Effector memory CD4-positive, alpha-beta T cell (primary cell): ENCODE data around the gene FGD3.
A peak's percentile ranks its signal among the peaks of the same experiment; 100 is the strongest.
"Not testable (repeated sequence)": the region's sequence is repeated elsewhere in the genome, so short reads cannot be mapped to it uniquely, and the experiment has no call there.

ENCODE experiments used
- DNase-seq, 3 donors: peaks; one replicate each; pipeline ENCODE4 v3.0.0-alpha.2; 2020
- H3K27ac ChIP-seq: 2 replicates; pipeline ENCODE4 v1.7.0; 2013; ENCODE audit warnings: mild to moderate bottlenecking, low read length, moderate library complexity; ENCODE audit not compliant: insufficient read depth, poor library complexity, severe bottlenecking
- H3K27me3 ChIP-seq: replicated peaks from 2 replicates; pipeline ENCODE4 v1.7.0; 2013; ENCODE audit warnings: mild to moderate bottlenecking, low read length; ENCODE audit not compliant: insufficient read depth, control insufficient read depth, poor library complexity, severe bottlenecking
- H3K36me3 ChIP-seq: 2 replicates; pipeline ENCODE4 v1.7.0; 2013; ENCODE audit warnings: mild to moderate bottlenecking, low read length, moderate library complexity; ENCODE audit not compliant: control insufficient read depth, insufficient read depth
- H3K4me1 ChIP-seq: 2 replicates; pipeline ENCODE4 v1.7.0; 2013; ENCODE audit warnings: low read length, mild to moderate bottlenecking; ENCODE audit not compliant: control insufficient read depth, insufficient read depth, poor library complexity, severe bottlenecking
- H3K4me3 ChIP-seq: 2 replicates; pipeline ENCODE4 v1.7.0; 2013; ENCODE audit warnings: low read length, low read depth, mild to moderate bottlenecking; ENCODE audit not compliant: insufficient read depth, poor library complexity, severe bottlenecking
- H3K9me3 ChIP-seq: 2 replicates; pipeline ENCODE4 v1.7.0; 2013; ENCODE audit warnings: mild to moderate bottlenecking, low read length, moderate library complexity; ENCODE audit not compliant: control insufficient read depth
- total RNA-seq, 3 donors: gene quantifications; one replicate each; lab custom pipeline; 2026; lab: John Stamatoyannopoulos, UW

The FGD3 gene
- 234 to 312 (median 271) reads per million in 3 donors for total RNA-seq

DNA sequence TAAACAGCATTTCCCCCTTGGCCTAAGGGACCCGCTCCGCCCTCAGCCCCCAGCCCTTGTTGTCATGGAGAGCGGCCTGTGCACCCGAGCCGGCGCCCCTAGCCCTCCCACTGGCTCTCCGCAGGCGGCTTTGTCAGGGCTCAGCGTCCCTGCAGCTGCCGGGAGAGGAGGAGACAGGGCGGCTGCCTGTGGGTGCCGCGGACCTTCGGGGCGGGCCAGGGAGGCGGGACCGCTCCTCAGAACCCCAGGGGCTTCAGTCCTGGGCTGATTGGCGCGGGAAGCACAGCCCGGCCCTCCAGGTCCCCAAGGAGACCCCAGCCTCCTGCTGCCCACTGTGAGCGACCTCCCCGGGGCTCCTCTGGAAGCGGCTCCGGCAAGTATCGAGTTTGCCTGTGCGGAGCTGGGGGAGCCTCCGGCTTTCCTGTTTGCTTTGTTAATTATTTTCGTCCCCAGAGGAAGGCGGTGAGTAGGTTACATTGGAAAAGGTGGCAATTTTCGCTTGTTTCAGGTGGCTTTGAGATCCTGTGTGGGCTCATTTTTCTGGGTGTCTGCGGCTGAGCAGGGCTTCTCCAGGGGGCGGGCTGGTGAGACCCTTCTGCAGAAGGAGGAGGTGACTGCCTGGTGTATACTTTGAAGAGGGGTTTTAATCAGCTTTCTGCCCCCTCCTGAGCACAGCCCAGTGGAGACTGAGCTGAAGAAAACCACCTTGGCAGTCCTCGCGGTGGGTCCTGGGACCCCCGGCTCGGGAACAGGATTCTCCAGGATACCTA is at the start of gene FGD3:
TSS of gene FGD3 (plus strand) at position 256 of the 770 bp plus-strand sequence. CDS start 28,734 bp downstream, outside the sequence.
- peaks cover 51% of the 10 kb centered on the region for H3K4me1 ChIP-seq
- DNase-seq, result no peak
- H3K36me3 ChIP-seq, result no peaks in the 10 kb centered on the region
- no peaks in the 10 kb centered on the region for H3K9me3 ChIP-seq
- H3K4me3 ChIP-seq, result peak within 1 kb of the TSS; percentile 97
- peak within 1 kb of the TSS; percentile 72 for H3K27ac ChIP-seq
- no peaks in the 10 kb centered on the region for H3K27me3 ChIP-seq

DNA sequence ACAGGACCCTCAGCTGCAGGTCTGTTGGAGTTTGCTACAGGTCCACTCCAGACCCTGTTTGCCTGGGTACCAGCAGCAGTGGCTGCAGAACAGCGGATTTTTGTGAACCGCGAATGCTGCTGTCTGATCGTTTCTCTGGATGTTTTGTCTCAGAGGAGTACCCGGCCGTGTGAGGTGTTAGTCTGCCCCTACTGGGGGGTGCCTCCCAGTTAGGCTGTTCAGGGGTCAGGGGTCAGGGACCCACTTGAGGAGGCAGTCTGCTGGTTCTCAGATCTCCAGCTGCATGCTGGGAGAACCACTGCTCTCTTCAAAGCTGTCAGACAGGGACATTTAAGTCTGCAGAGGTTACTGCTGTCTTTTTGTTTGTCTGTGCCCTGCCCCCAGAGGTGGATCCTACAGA is 42.2 kb upstream of the FGD3 start:
- H3K9me3 ChIP-seq, H3K4me3 ChIP-seq, H3K4me1 ChIP-seq, H3K27ac ChIP-seq, H3K36me3 ChIP-seq, H3K27me3 ChIP-seq, DNase-seq: not testable (repeated sequence)

DNA sequence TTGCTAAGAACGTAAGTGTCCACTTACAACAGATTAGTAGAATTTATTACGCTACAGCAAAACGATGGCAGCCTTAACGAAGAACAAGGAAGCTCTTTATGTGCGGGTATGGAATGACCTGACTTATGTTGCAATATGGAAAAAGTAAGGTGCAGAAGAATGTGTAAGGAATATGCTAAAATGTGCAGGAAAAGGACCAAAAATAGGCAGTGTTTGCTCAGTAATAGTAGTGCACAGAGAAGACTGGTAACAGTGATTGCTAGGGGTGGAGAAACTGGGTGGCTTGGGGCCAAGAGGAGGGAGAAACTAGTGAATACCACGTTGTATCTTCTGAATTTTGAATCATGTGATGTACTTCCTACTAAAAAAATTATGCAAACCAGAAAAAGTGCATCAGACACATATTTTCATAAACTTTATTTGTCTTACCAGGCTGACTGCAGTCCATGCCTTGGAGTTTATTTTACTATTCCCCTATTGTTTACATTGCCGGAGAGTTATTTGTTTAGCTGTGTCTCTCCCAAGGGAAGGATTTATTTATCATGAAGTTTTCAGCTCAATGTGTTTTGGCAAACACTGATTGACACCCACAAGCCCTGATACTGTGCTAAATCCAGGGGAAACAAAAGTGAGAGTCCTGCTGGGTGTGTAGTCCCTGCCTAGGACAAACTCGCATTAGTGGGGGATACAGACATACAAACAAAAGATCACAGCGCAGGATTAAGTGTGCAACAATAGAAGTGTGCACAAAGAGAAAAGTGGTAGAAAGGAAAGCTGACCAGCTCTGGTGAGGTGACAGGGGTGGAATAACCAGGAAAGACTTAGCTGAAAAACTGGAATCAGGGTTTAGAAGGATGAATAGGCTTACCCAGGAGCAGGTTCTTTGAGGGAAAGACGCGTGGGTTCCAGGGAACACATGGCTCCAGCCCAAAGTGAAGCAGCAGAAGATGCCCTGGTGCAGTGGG is 35.5 kb upstream of the FGD3 start:
- Histone ChIP-seq H3K36me3 (no peaks in the 10 kb centered on the region), H3K27ac (no peak overlapping the region), H3K4me3 (no peak overlapping the region), H3K27me3 (no peaks in the 10 kb centered on the region), H3K4me1 (no peaks in the 10 kb centered on the region), H3K9me3 (no peaks in the 10 kb centered on the region)
- no peak for DNase-seq

- H3K4me3 ChIP-seq, result no peak overlapping the region
- H3K27ac ChIP-seq, result no peak overlapping the region
- no peaks in the 10 kb centered on the region for H3K36me3 ChIP-seq
- no peaks in the 10 kb centered on the region for H3K27me3 ChIP-seq
- H3K9me3 ChIP-seq, result no peaks in the 10 kb centered on the region
- DNase-seq, result no peak
- no peaks in the 10 kb centered on the region for H3K4me1 ChIP-seq
Observed at GRCh38 chr9:92917176-92917800, 30.0 kb upstream of the FGD3 start.

DNA sequence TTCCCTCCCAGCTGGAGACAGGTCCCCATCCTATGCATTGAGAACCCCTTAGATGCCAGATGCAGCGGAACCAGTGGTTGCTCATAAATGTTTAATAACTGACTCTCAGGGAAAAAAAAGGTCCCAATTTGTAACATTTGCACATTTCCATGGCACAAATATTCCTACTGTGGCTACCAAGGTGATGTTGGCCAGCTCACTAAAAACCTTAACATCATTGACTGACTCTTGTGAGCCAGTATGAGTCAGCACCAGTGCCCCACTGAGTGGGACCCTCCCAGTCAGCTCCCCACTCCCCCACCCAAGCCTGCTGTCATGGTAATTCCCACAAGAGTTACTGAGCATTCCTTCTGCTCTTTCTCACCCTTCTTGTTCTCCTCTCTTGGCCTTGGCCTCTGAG is 26.9 kb upstream of the FGD3 start:
- H3K4me3 ChIP-seq, result no peak overlapping the region
- H3K4me1 ChIP-seq, result no peaks in the 10 kb centered on the region
- H3K27me3 ChIP-seq, result no peaks in the 10 kb centered on the region
- H3K27ac ChIP-seq, result no peak overlapping the region
- H3K36me3 ChIP-seq, result no peaks in the 10 kb centered on the region
- no peak for DNase-seq
- no peaks in the 10 kb centered on the region for H3K9me3 ChIP-seq

DNA sequence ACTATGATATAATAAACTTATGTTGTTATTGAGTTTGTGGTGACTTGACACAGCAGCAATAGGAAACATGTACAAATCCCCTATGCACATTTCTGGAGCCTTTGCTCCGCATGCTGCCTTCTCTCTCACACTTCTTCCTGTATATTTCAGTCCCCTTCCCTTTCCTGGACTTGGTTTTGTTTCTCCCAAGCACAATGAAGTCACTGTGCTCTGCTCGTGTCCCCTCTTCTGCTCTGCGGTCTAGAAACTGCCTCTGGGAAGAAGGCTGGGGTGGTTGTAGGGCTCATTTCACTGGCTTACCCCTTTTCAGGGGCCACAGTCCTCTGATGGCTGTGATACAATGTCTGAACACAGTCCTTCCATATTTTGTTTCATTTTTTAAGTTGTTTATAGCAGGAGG is 15.7 kb upstream of the FGD3 start:
- Histone ChIP-seq H3K4me1 (no peaks in the 10 kb centered on the region), H3K9me3 (no peaks in the 10 kb centered on the region), H3K36me3 (no peaks in the 10 kb centered on the region), H3K27me3 (no peaks in the 10 kb centered on the region), H3K4me3 (no peak overlapping the region), H3K27ac (no peak overlapping the region)
- no peak for DNase-seq

DNA sequence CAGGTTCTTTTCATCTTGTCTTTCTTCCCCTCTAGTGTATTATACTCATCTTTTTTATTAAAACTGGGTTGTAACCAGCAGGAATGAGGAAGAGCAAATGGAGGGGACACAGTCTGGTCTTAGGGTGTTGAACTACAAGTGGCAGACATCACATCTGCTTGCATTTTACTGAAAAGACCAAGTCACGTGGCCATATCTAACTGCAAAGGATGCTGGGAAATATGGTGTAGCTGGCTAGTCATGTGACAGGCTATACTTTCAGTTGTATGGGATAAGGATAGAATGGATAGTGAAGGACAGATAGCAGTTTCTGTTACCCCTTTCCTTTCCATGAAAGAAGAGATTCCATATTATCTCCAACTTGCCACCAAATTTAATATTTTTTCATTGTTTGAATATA is 13.0 kb upstream of the FGD3 start:
- no peak overlapping the region for H3K4me3 ChIP-seq
- H3K36me3 ChIP-seq, result no peaks in the 10 kb centered on the region
- no peaks in the 10 kb centered on the region for H3K4me1 ChIP-seq
- H3K9me3 ChIP-seq, result no peaks in the 10 kb centered on the region
- DNase-seq, result no peak
- no peak overlapping the region for H3K27ac ChIP-seq
- no peaks in the 10 kb centered on the region for H3K27me3 ChIP-seq

DNA sequence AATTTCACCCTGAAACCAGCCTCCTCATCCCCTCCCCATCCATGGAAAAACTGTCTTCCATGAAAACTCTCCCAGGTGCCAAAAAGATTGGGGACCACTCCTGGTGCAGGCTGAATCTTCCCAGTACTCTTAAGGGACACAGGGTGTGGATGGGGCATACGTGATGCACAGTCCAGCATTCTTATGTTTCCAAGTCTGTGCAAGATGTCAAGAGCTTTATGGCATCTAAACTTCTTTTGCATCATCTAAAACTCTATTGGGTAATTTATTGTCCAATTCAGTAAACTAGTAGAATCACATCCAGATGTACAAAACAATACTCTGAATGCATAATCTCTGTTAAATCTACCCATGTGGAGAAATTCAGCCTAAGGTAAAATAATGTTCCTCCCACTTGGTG is 9.3 kb upstream of the FGD3 start:
- DNase-seq, result no peak
- Histone ChIP-seq H3K36me3 (no peaks in the 10 kb centered on the region), H3K27ac (no peak overlapping the region), H3K4me3 (no peak overlapping the region), H3K27me3 (no peaks in the 10 kb centered on the region), H3K9me3 (no peaks in the 10 kb centered on the region), H3K4me1 (no peaks in the 10 kb centered on the region)

DNA sequence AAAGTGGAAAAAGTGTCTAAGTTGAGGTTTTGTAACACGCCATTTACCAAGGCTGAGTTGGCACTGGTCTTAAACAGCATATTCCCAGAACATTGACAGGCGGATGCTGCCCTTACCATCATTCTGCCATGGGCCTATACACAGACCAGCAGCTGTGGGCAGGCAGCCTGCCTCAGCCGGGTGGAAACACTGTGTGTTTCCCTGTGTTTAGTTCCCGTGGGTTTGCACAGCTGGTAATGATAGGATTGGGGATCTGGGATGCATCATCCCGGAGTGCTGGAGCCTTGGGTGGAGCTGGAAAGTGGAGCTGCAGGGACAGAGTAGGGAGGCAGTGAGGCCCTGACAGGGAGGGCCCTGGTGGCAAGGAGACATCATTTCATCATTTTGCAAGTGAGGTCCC is 5.5 kb upstream of the FGD3 start:
- DNase-seq, result no peak
- Histone ChIP-seq H3K36me3 (no peaks in the 10 kb centered on the region), H3K4me1 (peaks cover 5% of the 10 kb centered on the region), H3K4me3 (no peak overlapping the region), H3K27ac (no peak overlapping the region), H3K9me3 (no peaks in the 10 kb centered on the region), H3K27me3 (no peaks in the 10 kb centered on the region)
